Endothelial cell of umbilical vein (primary cell): ENCODE measurements around the gene UBA5. TPM values are rescaled to one million over a fixed set of nuclear protein-coding genes. Genes with fewer than 3 reads are reported as not detected.

Experiments used
- BruUV-seq: library from RNA; stranded (reverse); fragments of 400-500 nt; replicated peaks from 2 replicates; lab custom pipeline; 2021; lab: Mats Ljungman, UMichigan
- CTCF ChIA-PET: fragments of 300-600, 350-600 bp; sonication (Branson Sonifier 250); formaldehyde crosslinking; loops from one replicate; lab custom pipeline; 2021; ENCODE audit warnings: antibody characterized with exemption, inconsistent platforms; lab: Charles Lee
- POLR2A ChIA-PET: fragments of 300-600, 350-600 bp; sonication (Branson Sonifier 250); formaldehyde crosslinking; loops from one replicate; lab custom pipeline; 2021; ENCODE audit warnings: antibody characterized with exemption, inconsistent platforms; lab: Charles Lee
- DNase-seq: peaks from one replicate; pipeline ENCODE4 v3.0.0-alpha.2; 2011; ENCODE audit warnings: low read depth, low spot score
- FAIRE-seq: peaks from 2 replicates; lab custom pipeline; 2011; peaks lifted over from hg19 to GRCh38; lab: Jason Lieb, UNC
- H2AFZ ChIP-seq: 2 replicates; pipeline ENCODE4 v1.6.0; 2012; ENCODE audit warnings: low read depth, low read length, control low read depth, inconsistent platforms
- H3K27ac ChIP-seq: 2 replicates; pipeline ENCODE4 v1.5.1; 2011; ENCODE audit warnings: low read depth, mild to moderate bottlenecking, control low read depth, low read length, moderate library complexity; ENCODE audit not compliant: insufficient read depth
- H3K27me3 ChIP-seq, 2 experiments: 2 replicates each; pipeline versions ENCODE4 v1.6.0 to v1.6.1; 2011; ENCODE audit warnings: low read length in 2 of 2, mixed read lengths in 1 of 2; ENCODE audit not compliant: control insufficient read depth in 2 of 2, insufficient read depth in 2 of 2
- H3K36me3 ChIP-seq, 2 experiments: 2 replicates in 1 of 2; 3 replicates in 1 of 2; pipeline ENCODE4 v1.5.1; 2011; ENCODE audit warnings: low read length in 2 of 2, mild to moderate bottlenecking in 1 of 2, moderate library complexity in 1 of 2; ENCODE audit not compliant: control insufficient read depth in 2 of 2, insufficient read depth in 2 of 2; ENCODE audit errors: extremely low read depth in 1 of 2
- H3K4me1 ChIP-seq: 3 replicates; pipeline ENCODE4 v1.5.1; 2011; ENCODE audit warnings: mild to moderate bottlenecking, low read length; ENCODE audit not compliant: control insufficient read depth, insufficient read depth; ENCODE audit errors: extremely low read depth
- H3K4me2 ChIP-seq: 2 replicates; pipeline ENCODE4 v1.6.1; 2011; ENCODE audit warnings: low read length, control low read depth, mixed read lengths; ENCODE audit not compliant: insufficient read depth
- H3K4me3 ChIP-seq, 3 experiments: fragments of 200-600 bp in 1 of 3; sonication (generic), shearing (Covaris generic) in 1 of 3; replicated peaks in 1 of 3; 2 replicates each; pipeline ENCODE4 v1.5.1; 2011 to 2016; ENCODE audit warnings: control low read depth in 3 of 3, low read length in 3 of 3, mild to moderate bottlenecking in 2 of 3, inconsistent platforms in 1 of 3, low read depth in 1 of 3, moderate library complexity in 1 of 3; ENCODE audit not compliant: insufficient read depth in 1 of 3
- H3K79me2 ChIP-seq: 2 replicates; pipeline ENCODE4 v1.6.0; 2012; ENCODE audit warnings: low read length, inconsistent platforms; ENCODE audit not compliant: control insufficient read depth, insufficient read depth
- H3K9ac ChIP-seq: replicated peaks from 2 replicates; pipeline ENCODE3; 2011; ENCODE audit warnings: low read length, control low read depth; ENCODE audit not compliant: insufficient read depth; ENCODE audit errors: extremely low read depth
- H3K9me1 ChIP-seq: replicated peaks from 3 replicates; pipeline ENCODE4 v1.6.0; 2011; ENCODE audit warnings: mild to moderate bottlenecking, low read length; ENCODE audit not compliant: control insufficient read depth, insufficient read depth; ENCODE audit errors: extremely low read depth
- H3K9me3 ChIP-seq: replicated peaks from 2 replicates; pipeline ENCODE4 v1.5.1; 2012; ENCODE audit warnings: low read length, inconsistent platforms; ENCODE audit not compliant: control insufficient read depth, insufficient read depth
- H4K20me1 ChIP-seq: replicated peaks from 2 replicates; pipeline ENCODE3; 2011; ENCODE audit warnings: mild to moderate bottlenecking, low read length; ENCODE audit not compliant: control insufficient read depth, insufficient read depth; ENCODE audit errors: extremely low read depth
- EZH2 ChIP-seq: IDR thresholded peaks from 2 replicates; pipeline ENCODE4 v1.6.1; 2012; ENCODE audit warnings: borderline replicate concordance, low read depth, mild to moderate bottlenecking, moderate library complexity, low read length, inconsistent platforms; ENCODE audit not compliant: severe bottlenecking
- FOS ChIP-seq: IDR thresholded peaks from 2 replicates; pipeline ENCODE4 v1.6.1; 2011; ENCODE audit warnings: mild to moderate bottlenecking, low read length, moderate library complexity, borderline replicate concordance; ENCODE audit not compliant: insufficient read depth
- GATA2 ChIP-seq: IDR thresholded peaks from 2 replicates; pipeline ENCODE4 v1.7.0; 2011; ENCODE audit warnings: low read depth, mild to moderate bottlenecking, moderate library complexity, mixed read lengths, low read length; ENCODE audit not compliant: insufficient read length, insufficient read depth
- JUN ChIP-seq: IDR thresholded peaks from 2 replicates; pipeline ENCODE4 v1.6.1; 2011; ENCODE audit warnings: borderline replicate concordance, low read depth; ENCODE audit not compliant: insufficient read length, insufficient read depth
- MYC ChIP-seq: IDR thresholded peaks from one replicate; pipeline ENCODE4 v1.6.1; 2011; ENCODE audit warnings: mild to moderate bottlenecking, low read depth, low read length
- POLR2A ChIP-seq: IDR thresholded peaks from 2 replicates; pipeline ENCODE4 v1.6.1; 2012; ENCODE audit warnings: low read depth, mild to moderate bottlenecking, control low read depth, low read length
- POLR2AphosphoS5 ChIP-seq: IDR thresholded peaks from 2 replicates; pipeline ENCODE4 v1.6.1; 2012; ENCODE audit warnings: low read depth, mild to moderate bottlenecking, control low read depth, low read length, moderate library complexity; ENCODE audit not compliant: insufficient read depth
- dilution Hi-C: fragments of 300-500 bp; cut with MboI; formaldehyde crosslinking; loops from one replicate; pipeline ENCODE4 v1.15.0; 2019; ENCODE audit warnings: low sequenced_read_pairs; ENCODE audit not compliant: extremely low pct_ligation_motif_present
- intact Hi-C: fragments of 100-400 bp; cut with micrococcal nuclease; formaldehyde crosslinking; loops from one replicate; pipeline ENCODE4 v1.10.0; 2022
- polyA plus RNA-seq, 4 experiments: library from polyadenylated mRNA; depleted of rRNA in 3 of 4; stranded (reverse) in 3 of 4; unstranded in 1 of 4; fragments of >200 nt; gene quantifications; 2 replicates each; pipeline versions ENCODE4 v1.2.1 to v1.2.3, GENCODE V29; 2011 to 2012; ENCODE audit warnings: missing spikeins in 1 of 4
- total RNA-seq: library from RNA; stranded (reverse); gene quantifications from 2 replicates; pipeline ENCODE4 v1.2.3, GENCODE V29; 2021
- TF ChIP-seq, protein P1 (sequence below), 2 donors: IDR thresholded peaks; 1 replicate in 1 of 2; 2 replicates in 1 of 2; pipeline ENCODE4 v1.5.1; 2011; ENCODE audit warnings: low read length in 2 of 2, mild to moderate bottlenecking in 2 of 2, moderate library complexity in 2 of 2, control low read depth in 1 of 2, inconsistent platforms in 1 of 2, low read depth in 1 of 2; ENCODE audit not compliant: insufficient read depth in 1 of 2; ENCODE audit errors: extremely low read depth in 1 of 2
- TF ChIP-seq, protein P2 (sequence below): IDR thresholded peaks from 2 replicates; pipeline ENCODE4 v1.6.1; 2011; ENCODE audit not compliant: insufficient read depth, insufficient read length

The UBA5 gene
- total and polyA plus RNA-seq, 2 donors (not counting 3 experiments of a cell fraction or from before 2014, with no cell fraction given), result 19.7 to 38.1 TPM

DNA sequence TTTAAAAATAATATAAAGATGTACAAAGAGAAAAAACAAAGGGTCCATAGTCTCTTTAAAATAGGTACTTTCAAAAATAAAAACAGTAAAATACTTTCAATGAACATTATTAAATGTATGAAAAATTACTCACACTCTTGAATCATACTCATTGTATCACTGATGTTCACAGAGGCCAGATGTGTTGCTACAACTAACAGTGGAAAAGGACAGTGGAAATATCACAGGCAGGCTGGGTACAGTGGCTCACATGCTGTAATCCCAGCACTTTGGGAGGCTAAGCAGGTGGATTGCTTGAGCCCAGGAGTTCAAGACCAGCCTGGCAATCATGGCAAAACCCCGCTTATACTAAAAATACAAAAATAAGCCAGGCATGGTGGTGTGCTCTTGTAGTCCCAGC is 35.3 kb downstream of the UBA5 start:
- Histone ChIP-seq H3K9ac (no peak overlapping the region), H4K20me1 (no peaks in the 10 kb centered on the region), H3K4me1 (no peaks in the 10 kb centered on the region), H3K4me3 (no peak overlapping the region), H2AFZ (no peak overlapping the region), H3K4me2 (no peak overlapping the region), H3K27me3 (no peaks in the 10 kb centered on the region), H3K9me3 (no peaks in the 10 kb centered on the region), H3K36me3 (peaks cover 9 to 10% of the 10 kb centered on the region in 2 experiments), H3K27ac (no peak overlapping the region), H3K79me2 (no peaks in the 10 kb centered on the region), H3K9me1 (no peaks in the 10 kb centered on the region)
- FAIRE-seq (no peak), DNase-seq (peak; percentile 34)
- dilution Hi-C loops, result no loop called here
- CTCF ChIA-PET, result no interaction called here
- POLR2A ChIA-PET, result no interaction called here
- TF ChIP-seq EZH2, result no peak
- no peak for TF ChIP-seq POLR2A
- TF ChIP-seq POLR2AphosphoS5, result no peak
- TF ChIP-seq, protein P1, sequence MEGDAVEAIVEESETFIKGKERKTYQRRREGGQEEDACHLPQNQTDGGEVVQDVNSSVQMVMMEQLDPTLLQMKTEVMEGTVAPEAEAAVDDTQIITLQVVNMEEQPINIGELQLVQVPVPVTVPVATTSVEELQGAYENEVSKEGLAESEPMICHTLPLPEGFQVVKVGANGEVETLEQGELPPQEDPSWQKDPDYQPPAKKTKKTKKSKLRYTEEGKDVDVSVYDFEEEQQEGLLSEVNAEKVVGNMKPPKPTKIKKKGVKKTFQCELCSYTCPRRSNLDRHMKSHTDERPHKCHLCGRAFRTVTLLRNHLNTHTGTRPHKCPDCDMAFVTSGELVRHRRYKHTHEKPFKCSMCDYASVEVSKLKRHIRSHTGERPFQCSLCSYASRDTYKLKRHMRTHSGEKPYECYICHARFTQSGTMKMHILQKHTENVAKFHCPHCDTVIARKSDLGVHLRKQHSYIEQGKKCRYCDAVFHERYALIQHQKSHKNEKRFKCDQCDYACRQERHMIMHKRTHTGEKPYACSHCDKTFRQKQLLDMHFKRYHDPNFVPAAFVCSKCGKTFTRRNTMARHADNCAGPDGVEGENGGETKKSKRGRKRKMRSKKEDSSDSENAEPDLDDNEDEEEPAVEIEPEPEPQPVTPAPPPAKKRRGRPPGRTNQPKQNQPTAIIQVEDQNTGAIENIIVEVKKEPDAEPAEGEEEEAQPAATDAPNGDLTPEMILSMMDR (IDR thresholded peaks at IDR 0.05; ENCODE audit: extremely low read depth in 1 of 2, insufficient read depth in 1 of 2, low read depth in 1 of 2, low read length in 2 of 2), result no peak
- no peak for TF ChIP-seq FOS
- TF ChIP-seq, protein P2, sequence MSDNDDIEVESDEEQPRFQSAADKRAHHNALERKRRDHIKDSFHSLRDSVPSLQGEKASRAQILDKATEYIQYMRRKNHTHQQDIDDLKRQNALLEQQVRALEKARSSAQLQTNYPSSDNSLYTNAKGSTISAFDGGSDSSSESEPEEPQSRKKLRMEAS, result no peak
- TF ChIP-seq GATA2, result no peak
- TF ChIP-seq JUN, result no peak
- TF ChIP-seq MYC, result no peak
- no TSS peak for BruUV-seq
- intact Hi-C loops, result no loop called here
